Activated naive CD8-positive, alpha-beta T cell (primary cell): ENCODE measurements around the gene ZBTB33.
A peak's percentile ranks its signal among the peaks of the same experiment; 100 is the strongest.

ENCODE experiments used
- H3K27ac Mint-ChIP-seq: one replicate; pipeline ENCODE4 v1.8.0; 2021; ENCODE audit warnings: mixed read lengths
- H3K27me3 Mint-ChIP-seq: one replicate; pipeline ENCODE4 v1.8.0; 2021; ENCODE audit warnings: mixed read lengths
- H3K36me3 Mint-ChIP-seq: one replicate; pipeline ENCODE4 v1.8.0; 2021; ENCODE audit warnings: mixed read lengths
- H3K4me1 Mint-ChIP-seq: one replicate; pipeline ENCODE4 v1.8.0; 2021; ENCODE audit warnings: low read depth, mixed read lengths
- H3K4me3 Mint-ChIP-seq: one replicate; pipeline ENCODE4 v1.8.0; 2021; ENCODE audit warnings: mild to moderate bottlenecking, mixed read lengths
- H3K9me3 Mint-ChIP-seq: one replicate; pipeline ENCODE4 v1.8.0; 2021; ENCODE audit warnings: low read depth, mixed read lengths

Gene ZBTB33

GRCh38 chrX:120250522-120251271 is at the start of gene ZBTB33:
TSS of gene ZBTB33 (plus strand) at chrX:120250812. CDS start at chrX:120253416, 2,604 bp downstream.
- peaks cover 3% of the 10 kb centered on the region for H3K36me3 Mint-ChIP-seq
- H3K4me3 Mint-ChIP-seq = peak within 1 kb of the TSS; percentile 92
- H3K27ac Mint-ChIP-seq = peak within 1 kb of the TSS; percentile 86
- H3K4me1 Mint-ChIP-seq = peaks cover 31% of the 10 kb centered on the region
- no peaks in the 10 kb centered on the region for H3K9me3 Mint-ChIP-seq
- H3K27me3 Mint-ChIP-seq = no peaks in the 10 kb centered on the region

- Mint-ChIP-seq H3K4me3 (no peak overlapping the region), H3K4me1 (peaks cover 7% of the 10 kb centered on the region), H3K27ac (no peak overlapping the region), H3K9me3 (no peaks in the 10 kb centered on the region), H3K36me3 (peaks cover 7% of the 10 kb centered on the region), H3K27me3 (no peaks in the 10 kb centered on the region)
Observed at GRCh38 chrX:120200851-120201250, 49.8 kb upstream of the ZBTB33 start.

GRCh38 chrX:120205816-120206753 is 44.5 kb upstream of the ZBTB33 start:
- Mint-ChIP-seq H3K36me3 (peaks cover 7% of the 10 kb centered on the region), H3K27ac (no peak overlapping the region), H3K4me1 (no peaks in the 10 kb centered on the region), H3K9me3 (no peaks in the 10 kb centered on the region), H3K4me3 (no peak overlapping the region), H3K27me3 (no peaks in the 10 kb centered on the region)

- H3K4me1 Mint-ChIP-seq = no peaks in the 10 kb centered on the region
- no peaks in the 10 kb centered on the region for H3K9me3 Mint-ChIP-seq
- H3K36me3 Mint-ChIP-seq = peaks cover 7% of the 10 kb centered on the region
- no peak overlapping the region for H3K27ac Mint-ChIP-seq
- H3K4me3 Mint-ChIP-seq = no peak overlapping the region
- H3K27me3 Mint-ChIP-seq = no peaks in the 10 kb centered on the region
Observed at GRCh38 chrX:120207009-120207605, 43.5 kb upstream of the ZBTB33 start.

- no peak overlapping the region for H3K4me3 Mint-ChIP-seq
- peaks cover 3% of the 10 kb centered on the region for H3K36me3 Mint-ChIP-seq
- peaks cover 7% of the 10 kb centered on the region for H3K4me1 Mint-ChIP-seq
- H3K9me3 Mint-ChIP-seq = no peaks in the 10 kb centered on the region
- H3K27me3 Mint-ChIP-seq = no peaks in the 10 kb centered on the region
- H3K27ac Mint-ChIP-seq = no peak overlapping the region
Observed at GRCh38 chrX:120213438-120214265, 37.0 kb upstream of the ZBTB33 start.

GRCh38 chrX:120223374-120223773 is 27.2 kb upstream of the ZBTB33 start:
- Mint-ChIP-seq H3K27ac (no peak overlapping the region), H3K27me3 (no peaks in the 10 kb centered on the region), H3K36me3 (peaks cover 2% of the 10 kb centered on the region), H3K4me1 (no peaks in the 10 kb centered on the region), H3K9me3 (no peaks in the 10 kb centered on the region), H3K4me3 (no peak overlapping the region)

- Mint-ChIP-seq H3K4me3 (no peak overlapping the region), H3K4me1 (no peaks in the 10 kb centered on the region), H3K9me3 (no peaks in the 10 kb centered on the region), H3K27me3 (no peaks in the 10 kb centered on the region), H3K27ac (no peak overlapping the region), H3K36me3 (peaks cover 2% of the 10 kb centered on the region)
Observed at GRCh38 chrX:120224388-120224787, 26.2 kb upstream of the ZBTB33 start.

GRCh38 chrX:120228187-120228908 is 22.3 kb upstream of the ZBTB33 start:
- H3K27me3 Mint-ChIP-seq = no peaks in the 10 kb centered on the region
- no peaks in the 10 kb centered on the region for H3K9me3 Mint-ChIP-seq
- H3K36me3 Mint-ChIP-seq = no peaks in the 10 kb centered on the region
- H3K4me1 Mint-ChIP-seq = peaks cover 5% of the 10 kb centered on the region
- H3K27ac Mint-ChIP-seq = no peak overlapping the region
- H3K4me3 Mint-ChIP-seq = no peak overlapping the region

GRCh38 chrX:120235284-120235683 is 15.3 kb upstream of the ZBTB33 start:
- Mint-ChIP-seq H3K4me3 (no peak overlapping the region), H3K9me3 (no peaks in the 10 kb centered on the region), H3K27ac (no peak overlapping the region), H3K4me1 (no peaks in the 10 kb centered on the region), H3K36me3 (peaks cover 2% of the 10 kb centered on the region), H3K27me3 (no peaks in the 10 kb centered on the region)

- Mint-ChIP-seq H3K27ac (no peak overlapping the region), H3K4me1 (peaks cover 5% of the 10 kb centered on the region), H3K4me3 (no peak overlapping the region), H3K27me3 (no peaks in the 10 kb centered on the region), H3K36me3 (peaks cover 2% of the 10 kb centered on the region), H3K9me3 (no peaks in the 10 kb centered on the region)
Observed at GRCh38 chrX:120236687-120237479, 13.7 kb upstream of the ZBTB33 start.

GRCh38 chrX:120238933-120239332 is 11.7 kb upstream of the ZBTB33 start:
- no peak overlapping the region for H3K27ac Mint-ChIP-seq
- H3K27me3 Mint-ChIP-seq = no peaks in the 10 kb centered on the region
- peaks cover 18% of the 10 kb centered on the region for H3K4me1 Mint-ChIP-seq
- H3K9me3 Mint-ChIP-seq = no peaks in the 10 kb centered on the region
- H3K4me3 Mint-ChIP-seq = no peak overlapping the region
- H3K36me3 Mint-ChIP-seq = peaks cover 2% of the 10 kb centered on the region

GRCh38 chrX:120242813-120243212 is 7.8 kb upstream of the ZBTB33 start:
- Mint-ChIP-seq H3K9me3 (no peaks in the 10 kb centered on the region), H3K36me3 (peaks cover 2% of the 10 kb centered on the region), H3K4me1 (peaks cover 27% of the 10 kb centered on the region), H3K27me3 (no peaks in the 10 kb centered on the region), H3K4me3 (no peak overlapping the region), H3K27ac (no peak overlapping the region)

GRCh38 chrX:120244395-120244734 is 6.2 kb upstream of the ZBTB33 start:
- Mint-ChIP-seq H3K4me1 (peaks cover 27% of the 10 kb centered on the region), H3K27ac (peak overlapping the region; percentile 92), H3K27me3 (no peaks in the 10 kb centered on the region), H3K9me3 (no peaks in the 10 kb centered on the region), H3K4me3 (peak overlapping the region; percentile 99), H3K36me3 (peaks cover under 1% of the 10 kb centered on the region)
